Stimulated activated CD8-positive, alpha-beta memory T cell treated with anti-CD3 and anti-CD28 coated beads, Interleukin-15, amount 100 ng/mL, for 24 hours (primary cell): ENCODE results near the gene SFXN5.

Experiments used
- DNase-seq: peaks from one replicate; pipeline ENCODE4 v3.0.0-alpha.2; 2020; ENCODE audit warnings: low read depth

The SFXN5 gene

DNA sequence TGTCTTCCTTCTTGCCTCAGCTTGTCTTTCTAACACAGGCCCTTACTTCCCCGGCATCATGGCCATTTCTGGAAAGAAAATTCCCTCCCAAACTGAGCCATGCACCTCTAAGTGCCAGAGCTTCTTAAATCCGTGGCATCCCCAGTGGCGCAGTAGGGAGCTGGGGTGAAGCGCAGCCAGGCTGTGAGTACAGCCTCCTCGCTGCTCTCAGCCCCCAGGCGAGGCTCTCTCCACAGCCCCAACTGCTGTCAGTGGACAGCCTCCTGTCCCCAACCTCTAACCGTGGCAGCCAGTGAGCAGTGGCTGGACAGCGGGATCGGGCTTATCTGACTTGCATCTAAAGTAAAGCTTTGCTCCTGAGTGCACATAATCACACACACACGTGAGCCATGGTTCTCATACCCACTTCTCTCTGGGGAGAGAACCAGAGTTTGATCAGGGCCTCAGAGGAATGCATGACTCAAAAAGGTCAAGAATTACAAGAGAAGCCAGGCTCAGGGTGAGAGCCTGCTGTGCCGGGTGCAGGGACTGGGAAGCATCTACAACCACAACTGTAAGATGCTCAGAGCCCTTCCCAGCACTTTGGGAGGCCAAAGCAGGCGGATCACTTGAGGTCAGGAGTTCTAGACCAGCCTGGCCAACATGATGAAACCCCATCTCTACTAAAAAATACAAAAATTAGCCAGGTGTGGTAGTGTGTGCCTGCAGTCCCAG lies 50.7 kb downstream of the SFXN5 start:
- DNase-seq = no peak

DNA sequence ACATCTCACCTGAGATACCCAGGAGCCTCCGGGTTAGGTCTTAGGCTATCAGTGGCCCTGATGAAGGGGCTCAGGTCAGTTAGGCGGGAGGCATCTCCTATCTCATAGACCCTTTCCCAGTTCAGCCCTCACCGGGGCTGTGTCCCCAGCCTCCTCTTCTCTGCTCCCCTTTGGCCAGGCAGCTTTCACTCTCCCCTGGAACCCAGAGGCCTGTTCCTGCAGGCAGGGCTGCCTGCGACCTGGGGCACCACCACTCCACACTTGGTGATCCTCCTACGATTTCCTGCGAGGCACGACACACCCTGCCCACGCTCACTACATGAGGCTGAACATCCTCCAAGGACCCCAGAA lies 51.2 kb downstream of the SFXN5 start:
- DNase-seq = no peak

- DNase-seq = no peak
Measured at GRCh38 chr2:73018188-73018825, 53.2 kb downstream of the SFXN5 start.

GRCh38 chr2:73013936-73014335 lies 57.6 kb downstream of the SFXN5 start:
- no peak for DNase-seq

DNA sequence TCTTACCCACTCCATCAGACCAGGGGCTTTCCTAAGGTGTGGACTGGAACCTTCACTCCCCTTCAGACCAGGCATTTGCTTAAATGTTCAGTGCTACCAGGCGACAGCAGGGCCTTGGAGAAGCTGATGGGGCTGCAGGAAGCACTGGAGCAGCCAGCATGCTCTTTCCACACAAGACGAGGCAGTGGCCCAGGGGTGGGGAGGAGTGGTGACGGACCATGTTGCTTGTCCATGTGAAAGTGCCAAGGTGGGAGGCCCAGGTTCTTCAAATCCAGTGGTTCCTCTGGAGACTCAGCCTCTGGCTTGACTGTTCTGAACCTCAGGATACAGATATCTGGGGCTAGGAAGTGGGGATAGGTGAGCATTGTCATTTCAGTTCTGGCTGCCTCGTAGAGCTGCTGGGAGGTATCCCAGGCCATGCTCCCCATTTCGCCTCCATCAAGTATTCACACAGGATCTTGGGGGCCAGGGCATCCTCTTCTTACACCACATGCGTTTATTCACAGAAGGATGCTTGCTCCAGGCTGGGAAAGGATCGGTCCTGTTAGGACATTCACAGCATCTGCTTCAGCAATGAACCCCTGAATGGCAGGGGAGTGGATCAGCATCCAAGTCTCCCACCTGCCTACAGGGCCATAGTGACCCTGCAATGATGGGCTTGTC lies 62.2 kb downstream of the SFXN5 start:
- no peak for DNase-seq

DNA sequence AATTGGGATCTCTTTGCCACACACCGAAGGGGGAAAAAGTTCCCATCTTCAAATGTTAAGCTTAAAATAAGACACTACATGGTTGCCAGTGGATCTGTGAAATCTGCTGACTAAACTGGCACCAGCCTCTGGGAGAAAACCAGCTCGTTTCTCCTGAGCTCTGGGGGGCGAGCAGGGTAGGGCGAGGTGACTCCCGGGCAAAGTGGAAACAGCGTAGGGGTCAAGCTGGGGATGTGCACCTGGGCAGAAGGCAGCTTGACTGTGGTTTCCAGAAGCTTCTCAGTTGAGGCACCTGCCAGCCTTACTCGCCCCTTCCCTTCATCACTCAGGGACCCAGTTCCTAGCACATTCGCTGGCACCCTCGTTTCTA lies 62.8 kb downstream of the SFXN5 start:
- no peak for DNase-seq

- DNase-seq = no peak
Measured at GRCh38 chr2:73007991-73008765, 63.3 kb downstream of the SFXN5 start.

GRCh38 chr2:73006969-73007710 lies 64.4 kb downstream of the SFXN5 start:
- DNase-seq = no peak

- DNase-seq = no peak
Measured at GRCh38 chr2:73004889-73005596, 66.5 kb downstream of the SFXN5 start.

- DNase-seq = no peak
Measured at GRCh38 chr2:73004466-73004865, 67.0 kb downstream of the SFXN5 start.

GRCh38 chr2:73003027-73003426 lies 68.5 kb downstream of the SFXN5 start:
- DNase-seq = no peak

DNA sequence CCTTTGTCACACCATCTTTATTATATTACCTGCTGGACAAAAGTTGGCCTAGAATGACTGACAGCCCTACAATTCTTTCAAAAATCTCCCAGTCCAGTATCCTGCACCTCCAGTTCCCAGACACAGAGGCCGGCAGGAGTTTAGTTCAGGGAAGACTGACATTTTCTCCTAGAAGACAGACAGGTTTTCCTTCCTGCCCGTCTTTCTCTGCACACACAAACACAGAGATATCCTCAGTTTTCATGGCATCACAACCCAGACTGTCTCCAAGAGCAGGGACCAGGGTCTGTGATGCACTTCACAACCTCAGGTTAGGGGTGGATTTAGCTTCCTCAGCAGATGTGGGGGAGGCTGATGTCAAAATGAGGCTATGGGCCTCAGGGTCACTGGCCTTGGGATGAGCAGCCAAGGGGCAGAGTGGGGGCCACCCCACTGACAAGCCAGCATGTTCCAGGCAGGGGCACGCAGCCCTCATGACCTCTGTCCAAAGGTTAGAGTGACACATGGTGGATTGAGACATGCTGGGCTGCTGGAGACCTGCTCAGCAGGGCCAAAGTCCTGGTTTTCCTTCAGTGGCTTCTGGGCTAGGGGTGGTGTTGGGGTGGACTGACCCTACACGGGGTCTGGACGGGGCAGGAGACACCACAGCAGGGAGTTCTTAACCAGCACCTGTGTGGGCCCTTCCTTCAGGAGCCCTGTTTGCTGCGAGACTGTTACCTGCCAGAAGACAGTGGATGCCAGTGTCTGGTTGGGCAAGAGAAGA lies 70.5 kb downstream of the SFXN5 start:
- no peak for DNase-seq

GRCh38 chr2:72999729-73000725 lies 71.5 kb downstream of the SFXN5 start:
- no peak for DNase-seq

GRCh38 chr2:72998724-72999123 lies 72.8 kb downstream of the SFXN5 start:
- no peak for DNase-seq

- no peak for DNase-seq
Measured at GRCh38 chr2:72998234-72998651, 73.3 kb downstream of the SFXN5 start.

DNA sequence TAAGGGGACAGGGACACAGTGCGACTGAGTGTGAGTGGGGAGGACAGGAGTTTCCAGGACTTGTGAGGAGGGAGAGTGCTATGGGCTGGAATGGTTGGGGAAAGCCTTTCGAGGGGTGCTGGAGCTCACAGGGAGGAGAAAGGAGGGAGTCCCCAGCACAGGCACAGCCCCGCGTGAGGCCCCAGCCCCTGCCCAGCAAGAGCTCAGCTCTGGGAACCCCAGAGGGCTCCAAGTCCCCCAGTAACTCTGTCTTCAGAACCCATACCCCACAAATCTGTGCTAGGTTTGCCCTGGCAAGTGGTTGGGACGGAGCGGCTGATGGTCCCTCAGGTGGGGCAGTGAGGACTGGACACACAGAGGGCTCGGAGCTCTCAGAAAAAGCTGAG lies 75.4 kb downstream of the SFXN5 start:
- no peak for DNase-seq

- no peak for DNase-seq
Measured at GRCh38 chr2:72995430-72996116, 75.9 kb downstream of the SFXN5 start.

DNA sequence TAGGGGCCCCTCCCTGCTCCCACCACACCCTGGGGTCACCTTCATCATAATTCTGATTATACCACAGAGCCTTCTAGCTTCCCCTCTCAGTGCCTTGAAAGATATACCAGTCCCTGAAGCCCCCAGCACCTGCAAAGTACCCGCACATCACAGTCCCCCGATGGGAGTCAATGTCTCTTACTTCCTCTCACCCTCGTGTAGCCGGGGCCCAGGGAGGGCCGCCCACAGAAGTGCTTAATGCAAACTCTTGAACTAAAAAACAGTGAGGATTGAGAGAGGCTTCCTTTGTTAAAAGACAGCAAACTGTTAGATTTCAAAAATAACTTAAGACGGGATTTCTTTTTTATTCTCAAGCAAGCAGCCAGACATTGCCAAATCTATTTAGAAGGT lies 76.5 kb downstream of the SFXN5 start:
- no peak for DNase-seq
